Esophagus squamous epithelium (tissue), 4 donors: ENCODE results near the gene KIF21B.

ENCODE experiments used
- CTCF ChIP-seq, 6 experiments: fragments of 450-650 bp in 4 of 6; fragments of 200-600 bp in 2 of 6; sonication (generic) in 2 of 6; IDR thresholded peaks; one replicate each; pipeline ENCODE4 v1.5.1; 2016 to 2019; ENCODE audit warnings: antibody characterized with exemption in 6 of 6, mild to moderate bottlenecking in 4 of 6, moderate library complexity in 4 of 6
- POLR2A ChIP-seq, 4 donors: fragments of 450-650 bp; IDR thresholded peaks; one replicate each; pipeline ENCODE4 v1.6.1; 2017; ENCODE audit warnings: antibody characterized with exemption in 4 of 4, mild to moderate bottlenecking in 4 of 4, moderate library complexity in 3 of 4

DNA sequence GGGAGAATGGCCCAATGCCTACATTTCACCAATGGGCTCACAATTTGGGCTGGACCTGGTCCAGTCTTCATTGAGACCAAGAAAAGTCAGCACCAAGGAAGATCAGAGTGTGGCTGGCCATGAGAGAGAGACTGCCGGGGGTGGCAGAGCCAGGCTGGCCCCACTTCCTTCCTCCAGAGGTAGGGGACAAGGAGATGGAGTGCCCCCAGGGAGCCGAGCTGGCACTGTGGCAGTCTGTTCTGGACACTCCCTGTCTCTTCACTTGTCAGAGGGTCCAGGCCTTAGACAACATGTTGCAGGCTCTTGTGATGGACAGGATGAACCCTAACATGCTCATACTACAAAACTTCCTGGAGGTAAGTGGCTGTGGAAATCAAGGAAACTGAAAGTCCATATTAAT, 101.1 kb downstream of the KIF21B start:
- no peak for TF ChIP-seq POLR2A (IDR thresholded peaks at IDR 0.05)
- TF ChIP-seq CTCF (IDR thresholded peaks at IDR 0.05) = no peak
